SK-N-SH treated with all-trans-retinoic acid at 6 μM for 48 hours (cell line): Measurements from ENCODE around the gene GID4.

Experiments used
- BACH2 ChIP-seq: fragments of 250-450 bp; sonication (Bioruptor Pico); IDR thresholded peaks from 2 replicates; pipeline ENCODE4 v1.9.0; 2021; ENCODE audit warnings: mild to moderate bottlenecking, borderline replicate concordance
- CSDC2 ChIP-seq: fragments of 250-450 bp; sonication (Bioruptor Pico); IDR thresholded peaks from 2 replicates; pipeline ENCODE4 v1.5.0; 2020; ENCODE audit warnings: mild to moderate bottlenecking, moderate library complexity
- ESRRG ChIP-seq: fragments of 250-450 bp; sonication (Bioruptor Pico); IDR thresholded peaks from 2 replicates; pipeline ENCODE4 v1.6.1; 2021; ENCODE audit warnings: mild to moderate bottlenecking
- ISL1 ChIP-seq: fragments of 250-450 bp; sonication (Bioruptor Pico); IDR thresholded peaks from 2 replicates; pipeline ENCODE4 v2.1.2; 2022; ENCODE audit warnings: mild to moderate bottlenecking, moderate library complexity
- TCF4 ChIP-seq: fragments of 250-450 bp; sonication (Bioruptor Pico); IDR thresholded peaks from 2 replicates; pipeline ENCODE4 v1.8.0; 2021; ENCODE audit warnings: mild to moderate bottlenecking, moderate library complexity, borderline replicate concordance
- ZFP3 ChIP-seq: fragments of 250-450 bp; sonication (Bioruptor Pico); IDR thresholded peaks from 2 replicates; pipeline ENCODE4 v1.5.0; 2020; ENCODE audit warnings: mild to moderate bottlenecking, moderate library complexity
- ZNF565 ChIP-seq: fragments of 450-650 bp; formaldehyde crosslinking; conservative IDR thresholded peaks from 2 replicates; pipeline ENCODE4 v1.5.0; 2020; ENCODE audit warnings: low read depth, mild to moderate bottlenecking, moderate library complexity
- ZNF70 ChIP-seq: fragments of 450-650 bp; formaldehyde crosslinking; IDR thresholded peaks from 2 replicates; pipeline ENCODE4 v1.5.0; 2020; ENCODE audit warnings: mild to moderate bottlenecking, moderate library complexity
- TF ChIP-seq, protein P1 (sequence below): fragments of 250-450 bp; sonication (Bioruptor Pico); IDR thresholded peaks from 2 replicates; pipeline ENCODE4 v1.5.0; 2020; ENCODE audit warnings: mild to moderate bottlenecking, moderate library complexity
- TF ChIP-seq, protein P2 (sequence below): fragments of 250-450 bp; sonication (Bioruptor Pico); IDR thresholded peaks from 2 replicates; pipeline ENCODE4 v1.8.0; 2020; ENCODE audit warnings: mild to moderate bottlenecking, moderate library complexity, borderline replicate concordance

DNA sequence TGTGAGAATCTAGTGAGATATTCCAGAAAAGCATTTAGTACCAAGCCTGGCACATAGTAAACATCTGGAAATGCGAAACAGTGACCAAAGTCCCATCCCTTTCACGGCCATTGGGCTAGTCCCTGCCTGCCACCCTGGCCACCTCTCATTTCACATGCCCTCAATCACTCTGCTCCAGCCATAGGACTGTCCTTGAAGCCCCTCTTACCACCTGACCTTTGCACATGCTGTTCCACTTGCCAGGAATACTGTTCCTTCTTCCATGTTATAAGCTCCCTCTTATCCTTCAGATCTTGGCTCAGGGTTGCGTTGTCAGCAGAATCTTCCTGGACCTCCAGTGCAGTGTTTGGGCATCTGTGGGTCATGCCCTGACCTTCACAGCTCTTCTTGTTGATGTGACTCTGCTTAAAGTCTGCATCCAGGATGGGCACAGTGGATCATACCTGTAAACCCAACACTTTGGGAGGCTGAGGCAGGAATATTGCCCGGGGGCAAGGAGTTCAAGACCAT is 71.5 kb downstream of the GID4 start:
- TF ChIP-seq, protein P1, sequence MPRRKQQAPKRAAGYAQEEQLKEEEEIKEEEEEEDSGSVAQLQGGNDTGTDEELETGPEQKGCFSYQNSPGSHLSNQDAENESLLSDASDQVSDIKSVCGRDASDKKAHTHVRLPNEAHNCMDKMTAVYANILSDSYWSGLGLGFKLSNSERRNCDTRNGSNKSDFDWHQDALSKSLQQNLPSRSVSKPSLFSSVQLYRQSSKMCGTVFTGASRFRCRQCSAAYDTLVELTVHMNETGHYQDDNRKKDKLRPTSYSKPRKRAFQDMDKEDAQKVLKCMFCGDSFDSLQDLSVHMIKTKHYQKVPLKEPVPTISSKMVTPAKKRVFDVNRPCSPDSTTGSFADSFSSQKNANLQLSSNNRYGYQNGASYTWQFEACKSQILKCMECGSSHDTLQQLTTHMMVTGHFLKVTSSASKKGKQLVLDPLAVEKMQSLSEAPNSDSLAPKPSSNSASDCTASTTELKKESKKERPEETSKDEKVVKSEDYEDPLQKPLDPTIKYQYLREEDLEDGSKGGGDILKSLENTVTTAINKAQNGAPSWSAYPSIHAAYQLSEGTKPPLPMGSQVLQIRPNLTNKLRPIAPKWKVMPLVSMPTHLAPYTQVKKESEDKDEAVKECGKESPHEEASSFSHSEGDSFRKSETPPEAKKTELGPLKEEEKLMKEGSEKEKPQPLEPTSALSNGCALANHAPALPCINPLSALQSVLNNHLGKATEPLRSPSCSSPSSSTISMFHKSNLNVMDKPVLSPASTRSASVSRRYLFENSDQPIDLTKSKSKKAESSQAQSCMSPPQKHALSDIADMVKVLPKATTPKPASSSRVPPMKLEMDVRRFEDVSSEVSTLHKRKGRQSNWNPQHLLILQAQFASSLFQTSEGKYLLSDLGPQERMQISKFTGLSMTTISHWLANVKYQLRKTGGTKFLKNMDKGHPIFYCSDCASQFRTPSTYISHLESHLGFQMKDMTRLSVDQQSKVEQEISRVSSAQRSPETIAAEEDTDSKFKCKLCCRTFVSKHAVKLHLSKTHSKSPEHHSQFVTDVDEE (CRISPR knock-in tag): no peak
- no peak for TF ChIP-seq ISL1
- no peak for TF ChIP-seq ZNF565 (CRISPR knock-in tag)
- no peak for TF ChIP-seq TCF4 (CRISPR knock-in tag)
- TF ChIP-seq, protein P2, sequence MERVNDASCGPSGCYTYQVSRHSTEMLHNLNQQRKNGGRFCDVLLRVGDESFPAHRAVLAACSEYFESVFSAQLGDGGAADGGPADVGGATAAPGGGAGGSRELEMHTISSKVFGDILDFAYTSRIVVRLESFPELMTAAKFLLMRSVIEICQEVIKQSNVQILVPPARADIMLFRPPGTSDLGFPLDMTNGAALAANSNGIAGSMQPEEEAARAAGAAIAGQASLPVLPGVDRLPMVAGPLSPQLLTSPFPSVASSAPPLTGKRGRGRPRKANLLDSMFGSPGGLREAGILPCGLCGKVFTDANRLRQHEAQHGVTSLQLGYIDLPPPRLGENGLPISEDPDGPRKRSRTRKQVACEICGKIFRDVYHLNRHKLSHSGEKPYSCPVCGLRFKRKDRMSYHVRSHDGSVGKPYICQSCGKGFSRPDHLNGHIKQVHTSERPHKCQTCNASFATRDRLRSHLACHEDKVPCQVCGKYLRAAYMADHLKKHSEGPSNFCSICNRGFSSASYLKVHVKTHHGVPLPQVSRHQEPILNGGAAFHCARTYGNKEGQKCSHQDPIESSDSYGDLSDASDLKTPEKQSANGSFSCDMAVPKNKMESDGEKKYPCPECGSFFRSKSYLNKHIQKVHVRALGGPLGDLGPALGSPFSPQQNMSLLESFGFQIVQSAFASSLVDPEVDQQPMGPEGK (CRISPR knock-in tag): no peak
- TF ChIP-seq ESRRG (CRISPR knock-in tag): no peak
- TF ChIP-seq CSDC2 (CRISPR knock-in tag): no peak
- no peak for TF ChIP-seq ZNF70 (CRISPR knock-in tag)
- no peak for TF ChIP-seq ZFP3 (CRISPR knock-in tag)
- TF ChIP-seq BACH2: no peak
